ENCODE measurements around the gene KDM5C. TPM values are rescaled to one million over a fixed set of nuclear protein-coding genes. Genes with fewer than 3 reads are reported as not detected.
A peak's percentile ranks its signal among the peaks of the same experiment; 100 is the strongest.

The KDM5C gene
- total RNA-seq, 2 donors from 2014 or later, result 129 to 197 TPM

- Mint-ChIP-seq H3K27ac (no peak overlapping the region), H3K36me3 (no peaks in the 10 kb centered on the region), H3K9me3 (no peaks in the 10 kb centered on the region), H3K4me1 (ENCODE audit: low read depth in 2 of 2) (peaks cover 0 to 7% of the 10 kb centered on the region in 2 donors), H3K4me3 (no peak overlapping the region), H3K27me3 (peaks cover 0 to 11% of the 10 kb centered on the region in 2 donors)
- ATAC-seq, result peak; percentile 73 to 77
- DNase-seq (ENCODE audit: low spot score), result no peak
Measured at GRCh38 chrX:53241558-53241957, 16.6 kb upstream of the KDM5C start.

GRCh38 chrX:53239474-53239873, 14.5 kb upstream of the KDM5C start:
- Mint-ChIP-seq H3K27ac (no peak overlapping the region), H3K4me1 (ENCODE audit: low read depth in 2 of 2) (peaks cover 0 to 7% of the 10 kb centered on the region in 2 donors), H3K9me3 (no peaks in the 10 kb centered on the region), H3K27me3 (peaks cover 0 to 7% of the 10 kb centered on the region in 2 donors), H3K4me3 (no peak overlapping the region), H3K36me3 (no peaks in the 10 kb centered on the region)
- ATAC-seq (no peak), DNase-seq (ENCODE audit: low spot score) (peak; percentile 23)

DNA sequence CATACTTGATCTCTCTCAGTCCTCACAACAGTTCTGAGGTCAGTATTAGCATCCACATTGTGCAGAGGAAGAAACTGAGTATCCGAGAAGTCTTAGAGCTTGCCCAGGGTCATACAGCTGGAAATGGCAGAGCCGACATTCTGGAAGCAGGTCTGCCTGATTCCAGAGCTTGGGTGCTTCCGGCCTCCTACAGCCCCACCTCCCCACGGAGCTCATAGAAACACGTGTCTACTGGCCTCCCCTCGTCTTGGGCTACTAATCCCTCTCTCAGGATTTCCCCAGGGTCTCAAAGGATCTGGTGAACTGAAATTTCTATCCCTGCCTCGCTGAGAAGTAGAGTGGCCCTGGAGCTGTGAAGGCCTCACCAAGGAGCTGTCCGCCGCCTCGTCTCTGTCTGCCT, 12.0 kb upstream of the KDM5C start:
- Mint-ChIP-seq H3K36me3 (no peaks in the 10 kb centered on the region), H3K4me1 (ENCODE audit: low read depth in 2 of 2) (peaks cover 0 to 5% of the 10 kb centered on the region in 2 donors), H3K9me3 (no peaks in the 10 kb centered on the region), H3K4me3 (no peak overlapping the region), H3K27ac (no peak overlapping the region), H3K27me3 (peaks cover 0 to 7% of the 10 kb centered on the region in 2 donors)
- DNase-seq (ENCODE audit: low spot score) (no peak), ATAC-seq (no peak)

DNA sequence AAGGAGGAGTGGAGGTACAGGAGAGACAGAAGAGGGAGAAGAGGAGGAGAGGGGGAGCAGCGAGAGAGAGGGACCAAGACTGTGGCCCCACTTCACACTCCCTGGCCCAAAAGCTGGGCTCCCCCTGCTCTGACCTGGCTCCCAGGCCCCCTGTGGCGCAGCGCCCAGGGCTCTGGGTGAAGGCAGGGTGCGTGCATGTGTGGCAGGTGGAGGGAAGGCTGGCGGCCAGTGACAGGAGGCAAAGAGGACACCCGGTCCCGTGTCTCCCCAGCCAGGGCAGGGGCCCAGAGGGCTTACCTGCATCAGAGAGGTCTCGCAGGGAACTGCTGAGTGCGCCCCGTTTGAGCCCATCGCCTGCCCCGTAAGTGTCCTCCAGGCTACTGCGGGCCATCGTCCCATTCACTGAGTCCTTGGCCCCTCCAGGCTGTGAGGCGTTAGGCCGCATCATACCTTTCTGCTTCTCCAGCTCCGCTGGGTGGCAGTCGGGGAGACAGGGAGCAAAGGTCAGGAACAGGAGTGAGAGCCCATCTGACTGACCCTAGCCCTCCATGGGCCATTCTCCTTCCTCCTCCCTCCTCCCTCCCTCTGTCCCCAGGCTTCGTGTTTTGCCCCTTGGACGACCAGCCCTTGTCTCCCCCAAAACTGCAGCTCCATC, 11.1 kb upstream of the KDM5C start:
- ATAC-seq (no peak), DNase-seq (ENCODE audit: low spot score) (no peak)
- Mint-ChIP-seq H3K9me3 (no peaks in the 10 kb centered on the region), H3K4me3 (no peak overlapping the region), H3K27ac (no peak overlapping the region), H3K4me1 (ENCODE audit: low read depth in 2 of 2) (no peaks in the 10 kb centered on the region), H3K36me3 (no peaks in the 10 kb centered on the region), H3K27me3 (peaks cover 0 to 11% of the 10 kb centered on the region in 2 donors)

- Mint-ChIP-seq H3K9me3 (no peaks in the 10 kb centered on the region), H3K4me1 (ENCODE audit: low read depth in 2 of 2) (no peaks in the 10 kb centered on the region), H3K27me3 (peaks cover 0 to 15% of the 10 kb centered on the region in 2 donors), H3K4me3 (no peak overlapping the region), H3K36me3 (no peaks in the 10 kb centered on the region), H3K27ac (no peak overlapping the region)
- DNase-seq (ENCODE audit: low spot score) (no peak), ATAC-seq (no peak)
Measured at GRCh38 chrX:53235566-53235965, 10.6 kb upstream of the KDM5C start.

GRCh38 chrX:53234484-53234883, 9.5 kb upstream of the KDM5C start:
- ATAC-seq, result no peak
- Mint-ChIP-seq H3K27me3 (peaks cover 0 to 16% of the 10 kb centered on the region in 2 donors), H3K9me3 (no peaks in the 10 kb centered on the region), H3K27ac (no peak overlapping the region), H3K4me3 (no peak overlapping the region), H3K4me1 (ENCODE audit: low read depth in 2 of 2) (no peaks in the 10 kb centered on the region), H3K36me3 (no peaks in the 10 kb centered on the region)
- no peak for DNase-seq (ENCODE audit: low spot score)

- Mint-ChIP-seq H3K27me3 (peaks cover 0 to 17% of the 10 kb centered on the region in 2 donors), H3K36me3 (no peaks in the 10 kb centered on the region), H3K4me3 (no peak overlapping the region), H3K9me3 (no peaks in the 10 kb centered on the region), H3K27ac (no peak overlapping the region), H3K4me1 (ENCODE audit: low read depth in 2 of 2) (peaks cover 0 to 1% of the 10 kb centered on the region in 2 donors)
- DNase-seq (ENCODE audit: low spot score) (no peak), ATAC-seq (no peak)
Measured at GRCh38 chrX:53233536-53233935, 8.5 kb upstream of the KDM5C start.

GRCh38 chrX:53230116-53230515, 5.1 kb upstream of the KDM5C start:
- Mint-ChIP-seq H3K4me1 (ENCODE audit: low read depth in 2 of 2) (peaks cover 4 to 22% of the 10 kb centered on the region in 2 donors), H3K27me3 (peaks cover 0 to 13% of the 10 kb centered on the region in 2 donors), H3K9me3 (no peaks in the 10 kb centered on the region), H3K27ac (no peak overlapping the region), H3K36me3 (no peaks in the 10 kb centered on the region), H3K4me3 (no peak overlapping the region)
- DNase-seq (ENCODE audit: low spot score) (no peak), ATAC-seq (no peak)

DNA sequence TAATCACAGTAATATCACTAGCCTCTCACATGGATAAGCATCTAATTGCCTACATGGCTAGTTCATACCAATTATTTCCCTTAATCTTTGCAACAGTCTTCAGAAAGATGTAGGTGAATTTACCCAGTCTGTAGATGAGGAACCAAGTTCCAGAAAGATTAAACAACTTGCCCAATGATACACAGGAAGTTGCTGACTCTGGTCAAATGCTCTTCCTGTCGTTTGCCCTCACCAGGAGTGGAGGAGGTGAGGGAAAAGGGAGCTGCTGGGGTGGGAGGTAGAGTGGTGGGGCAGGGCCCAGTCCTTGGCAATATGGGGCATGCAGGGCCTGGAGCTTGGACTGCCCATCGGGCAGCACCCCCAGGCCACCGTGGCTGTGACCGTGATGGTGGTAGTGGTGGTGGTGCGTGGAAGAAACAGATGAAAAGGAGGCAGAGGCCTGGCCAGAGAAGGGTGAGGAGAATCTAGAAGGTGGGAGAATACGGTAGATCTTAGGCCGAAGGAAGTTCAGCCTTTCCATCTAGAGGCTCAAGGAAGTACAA, 2.3 kb upstream of the KDM5C start:
- peak overlapping the region; percentile 49 to 53 for H3K27ac Mint-ChIP-seq
- ATAC-seq (no peak), DNase-seq (ENCODE audit: low spot score) (no peak)
- H3K27me3 Mint-ChIP-seq, result peaks cover 0 to 10% of the 10 kb centered on the region in 2 donors
- H3K4me3 Mint-ChIP-seq, result peak overlapping the region; percentile 36
- H3K36me3 Mint-ChIP-seq, result peaks cover 5% of the 10 kb centered on the region
- no peaks in the 10 kb centered on the region for H3K9me3 Mint-ChIP-seq
- peaks cover 23 to 43% of the 10 kb centered on the region in 2 donors for H3K4me1 Mint-ChIP-seq (ENCODE audit: low read depth in 2 of 2)

GRCh38 chrX:53223955-53224859, 800 bp downstream of the KDM5C start:
- ATAC-seq, result peak in 1 of 2 donors; percentile 60
- H3K4me1 Mint-ChIP-seq (ENCODE audit: low read depth in 2 of 2), result peaks cover 26 to 60% of the 10 kb centered on the region in 2 donors

GRCh38 chrX:53223068-53223693, 1.8 kb downstream of the KDM5C start:
- no peak for ATAC-seq
- peaks cover 26 to 61% of the 10 kb centered on the region in 2 donors for H3K4me1 Mint-ChIP-seq (ENCODE audit: low read depth in 2 of 2)
- DNase-seq (ENCODE audit: low spot score), result no peak
- no peaks in the 10 kb centered on the region for H3K9me3 Mint-ChIP-seq
- H3K4me3 Mint-ChIP-seq, result peak overlapping the region; percentile 92
- H3K27ac Mint-ChIP-seq, result peak overlapping the region; percentile 97 to 99
- H3K27me3 Mint-ChIP-seq, result no peaks in the 10 kb centered on the region
- H3K36me3 Mint-ChIP-seq, result peaks cover 5% of the 10 kb centered on the region

More at GRCh38 chrX:53223955-53224859, 800 bp downstream of the KDM5C start:
- no peak for DNase-seq (ENCODE audit: low spot score)
- no peaks in the 10 kb centered on the region for H3K9me3 Mint-ChIP-seq
- H3K27me3 Mint-ChIP-seq, result peaks cover 0 to 2% of the 10 kb centered on the region in 2 donors
- H3K36me3 Mint-ChIP-seq, result peaks cover 5% of the 10 kb centered on the region
- peak overlapping the region; percentile 97 to 99 for H3K27ac Mint-ChIP-seq
- H3K4me3 Mint-ChIP-seq, result peak overlapping the region; percentile 92

DNA sequence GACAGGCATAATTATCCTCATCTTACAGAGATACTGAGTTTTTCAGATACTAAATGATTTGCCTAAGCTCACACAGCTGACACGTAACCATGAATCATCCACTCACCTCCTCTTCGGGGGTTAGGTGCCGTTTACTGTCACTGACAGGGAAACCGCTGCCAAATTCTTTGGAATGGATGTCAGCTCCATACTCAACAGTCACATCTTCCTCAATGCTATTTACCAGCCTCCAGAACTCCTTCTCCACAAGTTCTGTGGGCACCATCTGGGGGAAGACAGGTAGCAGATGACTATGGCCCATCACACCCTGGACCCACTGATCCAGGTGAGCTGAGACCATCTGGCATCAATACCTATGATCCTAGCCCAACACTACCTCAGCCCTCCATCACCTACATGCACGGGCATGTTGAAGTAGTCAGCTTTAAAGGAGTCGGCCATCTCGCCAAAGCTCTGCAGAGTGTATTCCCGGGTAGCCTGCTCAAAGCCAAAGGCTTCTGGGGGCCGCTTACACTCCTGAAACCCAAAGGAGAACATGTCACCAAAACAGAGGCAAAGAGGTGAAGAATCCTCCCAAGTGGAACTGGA, 13.5 kb downstream of the KDM5C start:
- no peaks in the 10 kb centered on the region for H3K27me3 Mint-ChIP-seq
- no peak overlapping the region for H3K27ac Mint-ChIP-seq
- peaks cover 0 to 8% of the 10 kb centered on the region in 2 donors for H3K4me1 Mint-ChIP-seq (ENCODE audit: low read depth in 2 of 2)
- H3K4me3 Mint-ChIP-seq, result no peak overlapping the region
- H3K9me3 Mint-ChIP-seq, result no peaks in the 10 kb centered on the region
- no peak for DNase-seq (ENCODE audit: low spot score)
- peak in 1 of 2 donors; percentile 20 for ATAC-seq
- peaks cover 18% of the 10 kb centered on the region for H3K36me3 Mint-ChIP-seq

DNA sequence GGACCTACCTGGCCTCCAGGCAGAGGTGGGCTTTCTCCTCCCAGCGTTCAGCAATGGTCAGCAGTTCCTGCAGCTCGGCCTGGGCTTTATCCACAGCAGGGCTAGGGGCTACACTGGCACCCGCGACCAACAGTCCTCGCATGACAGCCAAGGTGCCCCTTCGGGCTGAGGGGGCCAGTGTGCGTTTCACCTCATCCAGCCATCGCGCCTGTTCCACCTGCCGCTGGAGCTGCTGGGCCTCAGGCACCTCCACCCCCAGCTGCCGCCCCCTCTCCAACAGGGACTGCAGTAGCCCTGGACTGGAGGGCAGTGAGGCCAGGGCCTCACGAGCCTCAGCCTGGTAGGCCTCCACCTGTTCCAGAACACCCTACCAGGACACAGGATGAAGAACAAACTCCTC, 28.3 kb downstream of the KDM5C start:
- Mint-ChIP-seq H3K4me3 (no peak overlapping the region), H3K36me3 (no peaks in the 10 kb centered on the region), H3K27me3 (no peaks in the 10 kb centered on the region)

More for the DNA sequence above, 28.3 kb downstream of the KDM5C start:
- DNase-seq (ENCODE audit: low spot score) (no peak), ATAC-seq (no peak)
- peaks cover 0 to 17% of the 10 kb centered on the region in 2 donors for H3K4me1 Mint-ChIP-seq (ENCODE audit: low read depth in 2 of 2)
- H3K9me3 Mint-ChIP-seq, result no peaks in the 10 kb centered on the region
- H3K27ac Mint-ChIP-seq, result no peak overlapping the region

Measured in natural killer cell treated with Interleukin-12 subunit alpha and Interleukin-12 subunit beta and Interleukin-15 and Interleukin-18, amount 100 ng/mL, for 72 hours (primary cell).